K562 (cell line): ENCODE results near the gene ZNF778. TPM values are rescaled to one million over a fixed set of nuclear protein-coding genes. Genes with fewer than 3 reads are reported as not detected.

Experiments used
- ATAC-seq: fragments of 200-7000 bp; cut with Tn5 transposase; 3 replicates; pipeline ENCODE4 v1.9.1; 2020; ENCODE audit warnings: moderate library complexity
- BruUV-seq: library from RNA; stranded (reverse); fragments of 400-500 nt; replicated peaks from 2 replicates; lab custom pipeline; 2021; lab: Mats Ljungman, UMichigan
- CTCF ChIA-PET: fragments of 300-600 bp; formaldehyde crosslinking; extraction: SDS; loops from one replicate; lab custom pipeline; 2021; ENCODE audit warnings: low intra/inter-chr PET ratio; lab: Yijun Ruan, JAX
- POLR2A ChIA-PET: fragments of 300-600, 350-650 bp; sonication (Branson Sonifier 250); formaldehyde crosslinking; extraction: SDS; loops from one replicate; lab custom pipeline; 2021; ENCODE audit warnings: antibody characterized with exemption, inconsistent platforms; lab: Yijun Ruan, JAX
- DNase-seq, 4 experiments: peaks; one replicate each; pipeline versions ENCODE4 v3.0.0 to v3.0.0-alpha.2; 2011 to 2018; ENCODE audit warnings: low spot score in 3 of 4, mixed read lengths in 3 of 4; ENCODE audit errors: extremely low read depth in 1 of 4
- FAIRE-seq: peaks from 2 replicates; lab custom pipeline; 2011; peaks lifted over from hg19 to GRCh38; lab: Jason Lieb, UNC
- H2AFZ ChIP-seq: 2 replicates; pipeline ENCODE4 v1.6.0; 2011; ENCODE audit warnings: low read depth, low read length, control low read depth, inconsistent platforms
- H3K27ac ChIP-seq: fragments of 200-600 bp; 3 replicates; pipeline ENCODE4 v1.8.0; 2011; ENCODE audit warnings: low read depth, mild to moderate bottlenecking, control low read depth, inconsistent platforms, low read length, moderate library complexity, mixed read lengths; ENCODE audit errors: extremely low read depth
- H3K27me3 ChIP-seq, 2 experiments: fragments of 300-600 bp in 1 of 2; 2 replicates in 1 of 2; 3 replicates in 1 of 2; pipeline versions ENCODE4 v1.6.0 to v1.8.0; 2011; ENCODE audit warnings: inconsistent platforms in 2 of 2, low read length in 2 of 2, mild to moderate bottlenecking in 1 of 2, mixed read lengths in 1 of 2, moderate library complexity in 1 of 2; ENCODE audit not compliant: control insufficient read depth in 2 of 2, insufficient read depth in 2 of 2
- H3K36me3 ChIP-seq: fragments of 300-600 bp; 3 replicates; pipeline ENCODE4 v1.8.0; 2011; ENCODE audit warnings: mild to moderate bottlenecking, low read length, inconsistent platforms; ENCODE audit not compliant: control insufficient read depth, insufficient read depth
- H3K4me1 ChIP-seq, 2 experiments: fragments of 200-600 bp in 1 of 2; replicated peaks in 1 of 2; 2 replicates in 1 of 2; 3 replicates in 1 of 2; pipeline versions ENCODE4 v1.5.1 to v1.8.0; 2011; ENCODE audit warnings: inconsistent platforms in 2 of 2, low read length in 2 of 2, mild to moderate bottlenecking in 1 of 2, mixed read lengths in 1 of 2, moderate library complexity in 1 of 2; ENCODE audit not compliant: control insufficient read depth in 2 of 2, insufficient read depth in 2 of 2
- H3K4me2 ChIP-seq: 2 replicates; pipeline ENCODE4 v1.6.1; 2011; ENCODE audit warnings: low read length, control low read depth, inconsistent platforms, mixed read lengths; ENCODE audit not compliant: insufficient read depth
- H3K4me3 ChIP-seq: fragments of 200-600 bp; sonication (generic), shearing (Covaris generic); 2 replicates; pipeline ENCODE4 v1.5.1; 2016; ENCODE audit warnings: control low read depth, inconsistent platforms
- H3K79me2 ChIP-seq: fragments of 200-600 bp; 3 replicates; pipeline ENCODE4 v1.8.0; 2011; ENCODE audit warnings: low read length, inconsistent platforms; ENCODE audit not compliant: control insufficient read depth, insufficient read depth
- H3K9ac ChIP-seq, 2 experiments: 2 replicates each; pipeline versions ENCODE4 v1.6.0 to v1.6.1; 2011; ENCODE audit warnings: low read depth in 2 of 2, low read length in 2 of 2, control low read depth in 1 of 2, inconsistent platforms in 1 of 2, mild to moderate bottlenecking in 1 of 2, mixed read lengths in 1 of 2; ENCODE audit not compliant: insufficient read depth in 1 of 2
- H3K9me1 ChIP-seq: one replicate; pipeline ENCODE4 v1.6.0; 2011; ENCODE audit warnings: inconsistent platforms, mild to moderate bottlenecking, low read length, moderate library complexity; ENCODE audit not compliant: control insufficient read depth, insufficient read depth
- H3K9me3 ChIP-seq: replicated peaks from 2 replicates; pipeline ENCODE4 v1.5.1; 2011; ENCODE audit warnings: low read depth, low read length, inconsistent platforms; ENCODE audit not compliant: control insufficient read depth, insufficient read depth
- H4K20me1 ChIP-seq: replicated peaks from 2 replicates; pipeline ENCODE4 v1.6.1; 2011; ENCODE audit warnings: low read length, inconsistent platforms, mixed read lengths; ENCODE audit not compliant: control insufficient read depth, insufficient read depth
- ELF2 ChIP-seq: fragments of 250-450 bp; sonication (Bioruptor Pico); IDR thresholded peaks from 2 replicates; pipeline ENCODE4 v1.5.0; 2021; ENCODE audit warnings: mild to moderate bottlenecking
- EP400 ChIP-seq: fragments of 450-650 bp; IDR thresholded peaks from 2 replicates; pipeline ENCODE4 v1.6.1; 2017; ENCODE audit warnings: antibody characterized with exemption, mild to moderate bottlenecking, moderate library complexity
- KDM5B ChIP-seq: fragments of 200-600 bp; sonication (generic); IDR thresholded peaks from 2 replicates; pipeline ENCODE4 v1.6.1; 2012; ENCODE audit warnings: low read depth, mild to moderate bottlenecking, moderate library complexity, low read length, control low read depth, inconsistent platforms; ENCODE audit not compliant: insufficient replicate concordance
- MXD1 ChIP-seq: fragments of 250-450 bp; sonication (Bioruptor Pico); IDR thresholded peaks from 2 replicates; pipeline ENCODE4 v1.8.0; 2021; ENCODE audit warnings: borderline replicate concordance, mild to moderate bottlenecking, moderate library complexity; ENCODE audit not compliant: poor library complexity, severe bottlenecking
- SRF ChIP-seq, 2 experiments: fragments of 250-450, 450-650 bp in 1 of 2; sonication (Bioruptor Pico) in 1 of 2; sonication (generic) in 1 of 2; formaldehyde crosslinking; IDR thresholded peaks; 2 replicates each; pipeline versions ENCODE4 v1.5.0 to v1.5.1; 2020 to 2022; ENCODE audit warnings: mild to moderate bottlenecking in 1 of 2, missing genetic modification reagents in 1 of 2
- ZFP36 ChIP-seq: fragments of 150-350 bp; IDR thresholded peaks from 2 replicates; pipeline ENCODE4 v1.6.1; 2018; ENCODE audit warnings: low read length, low read depth; ENCODE audit not compliant: partially characterized antibody
- WGBS: fragments of 100-300 bp; shearing (Covaris generic); methylation state at CpG from one replicate; pipeline ENCODE4 v1.1.6; 2016; ENCODE audit warnings: low coverage, mixed read lengths; ENCODE audit not compliant: insufficient coverage; ENCODE audit errors: missing lambda C conversion rate; 5-methylcytosine and 5-hydroxymethylcytosine counted together
- in situ Hi-C: fragments of 300-500 bp; cut with MboI; formaldehyde crosslinking; loops from 4 replicates; pipeline ENCODE4 v1.15.0; 2018; ENCODE audit warnings: inconsistent platforms, mixed read lengths
- intact Hi-C: fragments of 100-400 bp; cut with micrococcal nuclease; formaldehyde crosslinking; loops from 2 replicates; pipeline ENCODE4 v1.14.2; 2022
- polyA plus RNA-seq, 8 experiments: library from polyadenylated mRNA; depleted of rRNA in 4 of 8; stranded (reverse) in 5 of 8; unstranded in 3 of 8; fragments of >200 nt; fragmentation: Nextera tagmentation in 2 of 8; fragmentation: Illumina TruSeq in 1 of 8; extraction: Ambion mirVana in 2 of 8; extraction: Trizol in 1 of 8; gene quantifications; 2 replicates each; pipeline versions ENCODE4 v1.2.1 to v1.2.3, GENCODE V29; 2011 to 2014; ENCODE audit warnings: inconsistent platforms in 1 of 8, missing spikeins in 1 of 8
- total RNA-seq, 7 experiments: library from RNA; depleted of rRNA in 6 of 7; stranded (reverse); fragments of >200 nt in 6 of 7; fragmentation: Illumina TruSeq in 2 of 7; extraction: Trizol in 2 of 7; gene quantifications; 2 replicates each; pipeline versions ENCODE4 v1.2.1 to v1.2.3, GENCODE V29; 2011 to 2021; ENCODE audit warnings: low replicate concordance in 1 of 7

ZNF778 gene
- total and polyA plus RNA-seq, 9 of the 15 experiments (the other 6 are each of a cell fraction or from before 2014, with no cell fraction given): 0.70 to 60.6 (median 7.5) TPM

- Histone ChIP-seq H3K27ac (no peak overlapping the region), H3K27me3 (no peaks in the 10 kb centered on the region; a peak in 1 of 5 replicates), H4K20me1 (no peaks in the 10 kb centered on the region), H3K9me1 (no peaks in the 10 kb centered on the region), H3K9me3 (no peaks in the 10 kb centered on the region), H3K4me3 (no peak overlapping the region), H3K36me3 (no peaks in the 10 kb centered on the region), H3K9ac (no peak overlapping the region; a peak in 1 of 4 replicates), H3K4me1 (peaks cover 0 to 77% of the 10 kb centered on the region in 2 experiments; a peak in 4 of 5 replicates), H2AFZ (no peak overlapping the region), H3K79me2 (no peaks in the 10 kb centered on the region), H3K4me2 (no peak overlapping the region)
- DNase-seq (no peak), FAIRE-seq (no peak), ATAC-seq (no peak)
- TF ChIP-seq EP400: no peak
- in situ Hi-C loops (no loop called here), intact Hi-C loops (no loop called here)
- BruUV-seq: no TSS peak
- CTCF ChIA-PET: no interaction called here
- WGBS: 69% methylated on average over 6 of the region's 13 CpGs
- POLR2A ChIA-PET: interaction anchor here (0.6 to 0.7 kb wide), 2 partner anchors 205 to 416 kb away, joined by 3 to 4 read pairs; no protein-coding TSS in a partner anchor
These were observed 20.4 kb upstream of the ZNF778 start for GRCh38 chr16:89197033-89197632.

- DNase-seq (no peak), ATAC-seq (no peak), FAIRE-seq (no peak)
- Histone ChIP-seq H4K20me1 (no peaks in the 10 kb centered on the region), H3K4me1 (peaks cover 0 to 80% of the 10 kb centered on the region in 2 experiments; a peak in 4 of 5 replicates), H3K9me3 (peaks cover 2% of the 10 kb centered on the region), H3K27ac (no peak overlapping the region), H3K4me2 (no peak overlapping the region), H3K79me2 (no peaks in the 10 kb centered on the region), H3K27me3 (peaks cover 0 to 6% of the 10 kb centered on the region in 2 experiments; a peak in 3 of 5 replicates), H2AFZ (no peak overlapping the region), H3K36me3 (no peaks in the 10 kb centered on the region), H3K9ac (peak overlapping the region in 1 of 2 experiments; percentile 45; a peak in 1 of 4 replicates), H3K4me3 (no peak overlapping the region), H3K9me1 (no peaks in the 10 kb centered on the region)
- in situ Hi-C loops (no loop called here), intact Hi-C loops (no loop called here)
- WGBS: 68% methylated on average over 19 of the region's 26 CpGs
- no peak for TF ChIP-seq MXD1 (CRISPR knock-in tag)
- peak; percentile 34 for TF ChIP-seq KDM5B
- TF ChIP-seq SRF (CRISPR knock-in tag; IDR thresholded peaks at IDR 0.05): no peak
- TF ChIP-seq ZFP36: peak; percentile 46
- no peak for TF ChIP-seq ELF2 (CRISPR knock-in tag)
- CTCF ChIA-PET: no interaction called here
- POLR2A ChIA-PET: interaction anchor here (0.6 to 0.7 kb wide), 6 partner anchors 27 to 643 kb away, joined by 3 to 4 read pairs (median 3); no protein-coding TSS in a partner anchor
- no TSS peak for BruUV-seq
These were observed 19.7 kb upstream of the ZNF778 start for GRCh38 chr16:89197633-89198416.
